Bone marrow (tissue), 2 donors: ENCODE measurements around the gene TNFAIP8L2.

Source experiments
- DNase-seq, 2 donors: peaks; one replicate each; lab custom pipeline; 2025; lab: John Stamatoyannopoulos, UW

Gene TNFAIP8L2

DNA sequence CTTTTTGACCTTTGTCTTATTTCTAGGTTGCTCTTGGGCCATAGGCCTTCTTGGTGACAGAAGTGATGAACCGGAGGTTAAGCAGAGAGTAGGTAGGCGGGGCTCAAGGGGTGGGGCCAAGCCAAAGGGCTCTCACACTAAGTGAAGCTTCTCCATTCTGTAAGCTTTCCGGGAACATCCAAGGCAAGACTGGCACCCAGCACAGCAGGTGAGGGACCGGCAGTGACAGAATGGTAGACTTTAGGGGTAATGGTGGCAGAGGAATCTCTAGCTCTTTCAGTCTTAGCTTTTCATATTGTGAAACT lies at the start of gene TNFAIP8L2:
TNFAIP8L2 (plus strand) TSS at position 135 of the 305 bp plus-strand sequence. CDS start 2,049 bp downstream, outside the sequence.
- DNase-seq = peak; percentile 34 to 60

DNA sequence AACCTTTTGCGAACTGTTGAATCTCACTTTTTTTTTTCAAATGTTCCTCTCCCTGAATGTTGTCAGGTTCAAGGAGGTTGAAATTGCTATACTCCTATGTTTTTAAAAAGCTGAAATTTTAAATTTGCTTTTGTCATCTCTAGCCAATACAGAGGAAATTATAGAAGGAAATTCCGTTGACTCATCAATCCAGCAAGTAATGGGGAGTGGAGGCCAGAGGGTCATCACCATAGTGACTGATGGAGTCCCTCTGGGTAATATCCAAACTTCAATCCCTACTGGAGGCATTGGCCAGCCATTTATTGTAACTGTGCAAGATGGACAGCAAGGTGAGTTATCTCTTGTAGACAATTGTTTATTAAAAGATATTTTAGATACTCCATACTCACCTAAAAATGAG lies 49.6 kb upstream of the TNFAIP8L2 start:
- DNase-seq = no peak

DNA sequence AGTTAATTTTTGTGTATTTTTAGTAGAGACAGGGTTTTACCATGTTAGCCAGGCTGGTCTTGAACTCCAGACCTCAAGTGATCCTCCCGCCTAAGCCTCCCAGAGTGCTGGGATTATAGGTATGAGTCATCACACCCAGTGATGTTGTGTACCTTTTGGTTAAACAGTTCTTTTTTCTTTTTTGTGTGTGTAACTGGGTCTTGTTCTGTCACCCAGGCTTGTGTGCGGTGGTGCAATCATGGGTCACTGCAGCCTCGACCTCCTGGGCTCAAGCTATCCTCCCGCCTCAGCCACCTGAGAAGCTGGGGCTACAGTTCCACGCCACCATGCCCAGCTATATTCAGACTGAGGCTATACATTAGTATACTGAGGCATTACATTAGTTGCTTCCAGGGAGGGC lies 48.1 kb upstream of the TNFAIP8L2 start:
- DNase-seq = no peak

DNA sequence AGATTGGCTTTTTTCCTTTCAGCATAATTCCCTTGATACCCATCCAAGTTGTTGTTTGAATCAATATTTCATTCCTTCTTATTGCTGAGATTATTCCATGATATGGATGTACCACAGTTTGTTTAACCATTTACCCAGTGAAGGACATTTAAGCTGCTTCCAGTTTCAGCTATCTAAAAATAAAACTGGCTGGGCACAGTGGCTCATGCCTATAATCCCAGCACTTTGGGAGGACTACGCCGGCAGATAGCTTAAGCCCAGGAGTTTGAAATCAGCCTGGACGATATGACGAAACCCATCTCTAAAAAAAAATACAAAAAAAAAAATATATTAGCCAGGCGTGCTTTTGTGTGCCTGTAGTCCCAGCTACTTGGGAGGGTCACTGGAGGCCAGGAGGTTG lies 42.6 kb upstream of the TNFAIP8L2 start:
- DNase-seq = no peak

DNA sequence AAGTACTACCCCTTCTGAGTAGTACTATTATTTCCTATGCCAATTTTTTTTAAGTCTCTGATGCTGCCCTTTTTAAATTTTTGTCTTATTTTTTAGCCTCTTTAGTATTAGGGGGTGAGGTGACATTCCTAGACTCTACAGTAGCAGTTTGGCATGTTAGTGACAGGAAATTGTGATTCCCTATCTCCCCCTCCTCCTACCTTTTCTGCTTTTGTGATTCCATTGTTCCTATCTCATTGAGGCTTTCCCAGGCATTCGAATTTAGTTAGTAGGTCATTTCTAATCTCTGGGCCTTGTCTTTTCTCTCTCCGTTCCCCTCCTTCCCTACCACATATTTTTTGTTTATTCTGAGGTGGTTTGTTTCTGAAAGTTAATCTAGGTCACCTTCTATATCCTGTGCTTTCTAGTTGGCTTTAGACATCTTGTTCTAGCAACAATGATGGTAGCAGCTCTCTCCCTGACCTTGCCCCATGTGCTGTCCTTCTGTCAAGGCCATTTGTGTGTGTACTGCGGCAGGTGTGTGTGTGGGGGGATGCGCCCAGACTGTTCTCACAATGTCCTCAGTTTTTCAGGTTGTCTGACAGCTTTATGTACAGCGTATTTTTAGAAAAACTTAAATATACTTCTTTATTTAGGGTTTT lies 31.6 kb upstream of the TNFAIP8L2 start:
- DNase-seq = no peak

GRCh38 chr1:151128800-151129199 lies 27.6 kb upstream of the TNFAIP8L2 start:
- no peak for DNase-seq

DNA sequence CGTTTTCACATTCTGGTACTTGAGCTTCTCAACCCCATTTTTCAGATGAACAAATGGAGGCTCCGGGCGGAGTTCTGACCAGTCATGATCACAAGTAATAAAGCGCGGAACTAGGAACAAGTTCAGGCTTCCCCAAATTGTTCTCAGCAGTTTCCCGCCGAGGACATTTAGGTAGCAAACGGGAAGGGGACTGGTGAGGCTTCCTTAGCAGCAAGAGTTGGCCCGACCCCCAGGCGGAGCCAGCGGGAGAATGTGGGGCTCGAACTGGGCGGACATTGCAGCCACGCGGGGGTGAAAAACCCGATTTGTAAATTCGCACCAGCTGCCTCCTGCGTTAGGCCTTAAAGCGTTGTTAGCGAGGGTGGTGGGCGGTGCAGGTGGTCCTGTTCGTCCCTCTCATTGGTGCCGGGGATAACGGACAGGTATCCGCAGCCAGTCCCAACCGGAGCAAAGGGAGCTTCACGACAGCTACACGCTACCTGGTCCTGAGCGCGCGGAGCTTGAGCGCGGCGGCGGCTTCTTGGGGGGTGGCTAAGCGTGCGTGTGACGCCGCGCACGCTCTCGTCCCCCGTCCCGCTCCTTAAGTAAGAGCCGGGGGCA lies 25.4 kb upstream of the TNFAIP8L2 start:
- DNase-seq = peak in 1 of 2 donors; percentile 77

DNA sequence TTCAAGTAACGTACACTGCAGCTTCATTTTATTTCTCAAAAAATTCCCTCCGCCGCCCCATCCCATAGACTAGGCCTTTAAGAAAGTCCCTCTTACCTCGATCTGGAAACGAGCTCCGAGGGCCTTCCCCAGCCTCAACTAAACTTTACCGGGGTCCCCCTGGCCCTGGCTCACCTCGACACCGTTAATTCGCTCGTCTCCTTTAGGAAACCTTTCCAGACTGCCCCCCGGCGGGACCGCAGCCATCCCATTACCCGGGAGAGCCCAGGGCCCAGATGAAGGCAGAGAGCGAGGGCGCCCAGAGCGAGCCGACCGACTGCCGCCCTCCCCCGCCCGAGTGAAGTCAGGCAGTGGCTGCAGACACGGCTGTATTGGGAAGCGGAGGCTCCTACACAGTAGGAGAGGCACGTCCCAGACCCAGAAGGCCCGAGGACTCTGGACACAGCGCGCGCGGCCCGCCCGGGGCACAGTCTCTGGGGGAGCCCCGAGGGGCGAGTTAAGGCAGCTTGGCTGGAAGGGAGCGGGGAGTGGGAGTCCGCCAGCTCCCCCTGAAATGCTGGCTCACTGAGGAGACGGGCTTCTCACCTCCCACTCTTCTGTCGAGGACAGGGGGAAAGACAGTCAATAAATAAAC lies 24.6 kb upstream of the TNFAIP8L2 start:
- no peak for DNase-seq

DNA sequence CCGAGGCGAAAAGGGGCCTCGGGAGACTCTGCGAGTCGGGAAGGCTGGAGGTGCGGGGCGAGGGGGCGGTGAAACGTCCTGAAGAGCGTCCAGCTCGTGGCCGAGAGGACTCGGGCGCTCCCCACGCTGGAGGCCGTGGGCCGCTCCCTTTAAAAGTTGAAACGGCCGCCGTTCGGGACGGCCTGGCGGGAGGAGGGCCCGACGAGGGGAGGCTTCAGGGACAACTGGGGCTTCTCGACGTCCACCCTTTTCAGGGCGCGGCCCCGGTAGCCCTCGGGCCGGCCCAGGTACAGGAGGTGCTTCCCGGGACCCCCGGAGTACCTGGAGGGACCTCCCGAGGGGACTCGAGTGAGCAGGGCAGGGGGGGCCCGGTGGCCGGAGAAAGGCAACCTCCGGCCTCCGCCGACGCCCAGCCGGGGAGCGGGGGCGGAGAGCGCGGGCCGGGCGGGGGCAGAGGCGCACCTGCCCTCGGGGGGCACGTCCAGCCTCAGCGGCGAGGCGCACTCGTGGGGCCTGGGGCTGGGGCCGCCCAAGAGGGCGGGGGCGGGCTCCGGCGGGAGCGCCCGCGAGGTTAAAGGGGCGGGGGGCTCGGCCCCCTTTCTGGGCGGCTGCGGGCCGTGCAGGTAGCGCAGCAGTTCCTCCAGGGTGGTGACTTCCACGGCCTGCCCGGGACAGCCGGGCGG lies 24.0 kb upstream of the TNFAIP8L2 start:
- DNase-seq = no peak

GRCh38 chr1:151133018-151133806 lies 23.2 kb upstream of the TNFAIP8L2 start:
- no peak for DNase-seq

DNA sequence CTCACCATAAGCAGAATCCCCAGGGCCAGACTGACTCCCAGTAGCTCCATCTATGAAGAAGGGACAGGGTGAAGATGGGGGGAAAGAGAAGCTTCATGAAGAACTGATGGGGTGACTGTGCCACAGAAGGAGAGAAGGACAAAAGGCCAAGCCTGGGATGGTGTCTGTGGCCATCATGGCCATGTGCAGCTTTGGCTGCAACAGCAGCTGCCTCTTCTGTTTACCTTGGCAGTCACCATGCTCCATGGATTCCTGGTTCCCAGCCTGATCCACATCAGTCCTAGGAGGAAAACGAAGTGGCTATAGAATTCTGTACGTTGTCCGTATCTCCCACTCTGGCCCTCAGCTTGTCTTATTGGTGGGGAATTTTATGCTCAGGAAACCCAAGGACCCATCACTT lies 22.1 kb upstream of the TNFAIP8L2 start:
- no peak for DNase-seq

- DNase-seq = no peak
Measured at GRCh38 chr1:151134991-151135390, 21.5 kb upstream of the TNFAIP8L2 start.

GRCh38 chr1:151135433-151136385 lies 20.7 kb upstream of the TNFAIP8L2 start:
- DNase-seq = no peak

- no peak for DNase-seq
Measured at GRCh38 chr1:151137789-151138188, 18.7 kb upstream of the TNFAIP8L2 start.

GRCh38 chr1:151142411-151143056 lies 13.9 kb upstream of the TNFAIP8L2 start:
- no peak for DNase-seq

DNA sequence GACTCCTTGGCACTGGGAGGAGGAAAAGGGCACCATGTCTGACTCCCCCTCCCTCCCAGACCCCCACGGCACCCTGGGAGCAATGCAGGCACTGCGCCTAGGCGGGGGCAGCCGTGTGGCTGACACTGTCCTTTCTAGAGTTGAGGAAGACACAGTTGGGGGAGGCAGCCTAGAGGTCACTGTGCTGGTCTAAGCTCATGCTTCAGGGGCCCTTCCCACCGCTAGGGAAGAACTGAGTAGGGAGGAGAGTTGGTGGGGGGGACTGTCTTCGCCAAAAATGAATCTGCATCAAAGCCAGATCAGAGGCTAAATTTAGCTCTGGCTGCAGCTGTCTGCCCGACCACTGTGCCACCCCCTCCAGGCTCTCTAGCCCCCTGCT lies 13.4 kb upstream of the TNFAIP8L2 start:
- DNase-seq = no peak

GRCh38 chr1:151143986-151144385 lies 12.5 kb upstream of the TNFAIP8L2 start:
- no peak for DNase-seq

DNA sequence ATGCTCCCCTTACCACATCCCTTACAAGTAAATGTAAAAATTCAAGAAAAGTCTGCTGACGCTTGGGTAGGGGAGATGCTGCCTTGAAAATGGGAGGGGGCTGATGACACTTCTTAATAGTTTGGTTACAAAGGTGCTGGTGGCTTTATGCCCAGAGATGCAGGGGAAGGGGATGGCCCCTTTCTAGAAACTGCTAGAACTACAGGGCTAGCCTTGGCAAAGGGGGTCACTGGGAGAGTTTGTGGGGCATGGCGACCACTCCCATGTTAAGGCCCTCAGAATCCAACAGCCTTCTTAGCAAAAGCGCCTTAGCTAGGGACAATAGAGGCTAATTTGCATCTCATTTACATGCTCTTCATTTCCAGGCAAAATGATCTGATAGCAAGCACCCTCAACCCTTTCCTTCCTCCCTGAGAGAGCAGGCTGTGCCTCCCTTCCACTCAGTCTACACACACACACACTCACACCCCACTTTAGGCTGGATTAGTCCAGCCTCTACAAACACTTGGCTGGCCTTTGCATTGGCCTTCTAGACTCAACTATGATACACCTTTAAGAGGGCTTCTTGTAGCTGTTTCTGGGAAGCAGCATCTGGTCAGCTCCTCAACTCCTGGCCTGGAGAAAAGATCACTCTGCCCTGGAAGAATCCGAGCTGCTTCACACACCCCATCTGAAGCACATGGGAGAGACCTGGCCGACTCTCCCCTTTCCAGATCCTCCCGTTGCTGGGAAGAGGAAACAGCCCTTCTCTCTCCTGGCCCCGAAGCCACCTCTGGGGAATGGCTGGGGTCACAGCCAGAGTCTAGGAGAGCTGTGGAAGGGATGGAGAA lies 11.8 kb upstream of the TNFAIP8L2 start:
- no peak for DNase-seq

DNA sequence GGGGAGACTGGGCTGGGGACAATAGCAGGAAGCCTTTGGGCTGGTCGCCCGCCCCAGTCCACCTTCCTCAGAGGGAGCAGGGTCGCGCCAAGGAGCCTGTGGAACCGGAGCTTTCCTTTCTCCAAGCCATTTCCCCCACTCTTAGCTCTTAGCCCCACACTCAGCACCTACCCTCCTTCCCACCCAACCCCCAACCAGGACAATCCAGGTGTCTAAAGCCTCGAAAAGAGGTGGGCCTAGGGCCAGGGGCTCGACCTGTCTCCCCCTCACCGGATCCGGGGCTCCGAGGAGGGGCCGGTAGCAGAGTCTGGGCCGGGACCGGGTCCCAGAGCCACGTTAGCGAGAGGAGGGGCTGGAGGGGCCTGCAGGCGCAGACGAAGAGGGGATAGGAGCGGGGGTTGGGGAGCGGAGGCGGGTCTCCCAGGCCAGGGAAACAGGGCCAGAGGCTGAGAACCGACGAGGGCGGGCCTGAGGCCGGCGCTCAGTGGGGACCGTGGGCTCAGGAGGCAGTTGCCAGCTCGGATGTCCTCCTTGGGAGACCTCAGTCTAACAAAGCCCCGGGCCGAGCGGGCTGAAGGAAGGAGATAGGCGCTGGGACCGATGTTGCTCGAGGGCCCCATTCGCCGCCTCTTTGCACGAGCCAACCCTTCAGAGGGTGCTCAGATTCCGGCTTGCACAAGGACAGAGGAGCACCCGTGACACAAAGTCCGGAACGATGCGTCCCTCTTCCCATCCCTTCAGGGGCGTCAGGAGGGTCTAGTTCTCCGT lies 11.0 kb upstream of the TNFAIP8L2 start:
- DNase-seq = no peak
